Measurements from ENCODE around the gene PCSK2.

Gene PCSK2

GRCh38 chr20:17468073-17468840 lies 241.4 kb downstream of the PCSK2 start:
- H3K9me3 ChIP-seq (ENCODE audit: control insufficient read depth, low read length), result no peaks in the 10 kb centered on the region
- WGBS, 2 experiments, result 93 to 94% methylated on average over 24 of the region's 24 CpGs
- H3K27me3 ChIP-seq (ENCODE audit: control insufficient read depth, insufficient read depth, low read length, poor library complexity, severe bottlenecking), result no peaks in the 10 kb centered on the region
- H3K36me3 ChIP-seq (ENCODE audit: control insufficient read depth, insufficient read depth, low read length), result no peaks in the 10 kb centered on the region
- no peaks in the 10 kb centered on the region for H3K4me1 ChIP-seq (ENCODE audit: control insufficient read depth, insufficient read depth, low read length)
- H3K4me3 ChIP-seq (ENCODE audit: insufficient read depth, low read depth, low read length), result no peak overlapping the region
- H3K27ac ChIP-seq (ENCODE audit: insufficient read depth, low read depth, low read length, poor library complexity, severe bottlenecking), result no peak overlapping the region

GRCh38 chr20:17469246-17470030 lies 242.6 kb downstream of the PCSK2 start:
- H3K9me3 ChIP-seq (ENCODE audit: control insufficient read depth, low read length), result no peaks in the 10 kb centered on the region
- no peaks in the 10 kb centered on the region for H3K36me3 ChIP-seq (ENCODE audit: control insufficient read depth, insufficient read depth, low read length)
- no peak overlapping the region for H3K4me3 ChIP-seq (ENCODE audit: insufficient read depth, low read depth, low read length)
- no peaks in the 10 kb centered on the region for H3K4me1 ChIP-seq (ENCODE audit: control insufficient read depth, insufficient read depth, low read length)
- no peak overlapping the region for H3K27ac ChIP-seq (ENCODE audit: insufficient read depth, low read depth, low read length, poor library complexity, severe bottlenecking)
- H3K27me3 ChIP-seq (ENCODE audit: control insufficient read depth, insufficient read depth, low read length, poor library complexity, severe bottlenecking), result no peaks in the 10 kb centered on the region
- 94 to 99% methylated on average over 7 of the region's 7 CpGs for WGBS, 2 experiments

DNA sequence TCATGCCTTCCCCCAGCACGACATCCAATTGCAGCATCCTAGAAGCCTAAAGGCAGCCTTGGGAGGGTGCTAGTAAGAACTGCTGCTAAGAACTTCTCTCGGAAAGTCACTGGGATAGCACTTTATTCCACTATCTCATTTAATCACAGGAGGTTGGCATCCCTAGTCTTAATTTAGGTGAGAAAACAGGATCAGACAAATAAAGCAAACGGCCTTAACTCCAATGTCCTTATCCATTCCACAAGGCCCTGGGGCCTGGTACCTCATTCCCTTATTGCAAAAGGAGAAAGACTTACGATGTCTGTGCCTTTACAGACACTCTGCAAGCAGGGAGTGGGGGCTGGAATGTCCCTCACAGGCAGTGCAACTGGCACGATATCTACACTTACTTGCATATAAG lies 243.7 kb downstream of the PCSK2 start:
- WGBS, 2 experiments, result 93 to 96% methylated on average over 5 of the region's 5 CpGs
- Histone ChIP-seq H3K9me3 (ENCODE audit: control insufficient read depth, low read length) (no peaks in the 10 kb centered on the region), H3K36me3 (ENCODE audit: control insufficient read depth, insufficient read depth, low read length) (no peaks in the 10 kb centered on the region), H3K27ac (ENCODE audit: insufficient read depth, low read depth, low read length, poor library complexity, severe bottlenecking) (no peak overlapping the region), H3K4me3 (ENCODE audit: insufficient read depth, low read depth, low read length) (no peak overlapping the region), H3K27me3 (ENCODE audit: control insufficient read depth, insufficient read depth, low read length, poor library complexity, severe bottlenecking) (no peaks in the 10 kb centered on the region), H3K4me1 (ENCODE audit: control insufficient read depth, insufficient read depth, low read length) (no peaks in the 10 kb centered on the region)

GRCh38 chr20:17470973-17471372 lies 244.1 kb downstream of the PCSK2 start:
- Histone ChIP-seq H3K27ac (ENCODE audit: insufficient read depth, low read depth, low read length, poor library complexity, severe bottlenecking) (no peak overlapping the region), H3K9me3 (ENCODE audit: control insufficient read depth, low read length) (no peaks in the 10 kb centered on the region), H3K4me1 (ENCODE audit: control insufficient read depth, insufficient read depth, low read length) (no peaks in the 10 kb centered on the region), H3K4me3 (ENCODE audit: insufficient read depth, low read depth, low read length) (no peak overlapping the region), H3K27me3 (ENCODE audit: control insufficient read depth, insufficient read depth, low read length, poor library complexity, severe bottlenecking) (no peaks in the 10 kb centered on the region), H3K36me3 (ENCODE audit: control insufficient read depth, insufficient read depth, low read length) (no peaks in the 10 kb centered on the region)
- WGBS, 2 experiments, result 93 to 96% methylated on average over 9 of the region's 9 CpGs

DNA sequence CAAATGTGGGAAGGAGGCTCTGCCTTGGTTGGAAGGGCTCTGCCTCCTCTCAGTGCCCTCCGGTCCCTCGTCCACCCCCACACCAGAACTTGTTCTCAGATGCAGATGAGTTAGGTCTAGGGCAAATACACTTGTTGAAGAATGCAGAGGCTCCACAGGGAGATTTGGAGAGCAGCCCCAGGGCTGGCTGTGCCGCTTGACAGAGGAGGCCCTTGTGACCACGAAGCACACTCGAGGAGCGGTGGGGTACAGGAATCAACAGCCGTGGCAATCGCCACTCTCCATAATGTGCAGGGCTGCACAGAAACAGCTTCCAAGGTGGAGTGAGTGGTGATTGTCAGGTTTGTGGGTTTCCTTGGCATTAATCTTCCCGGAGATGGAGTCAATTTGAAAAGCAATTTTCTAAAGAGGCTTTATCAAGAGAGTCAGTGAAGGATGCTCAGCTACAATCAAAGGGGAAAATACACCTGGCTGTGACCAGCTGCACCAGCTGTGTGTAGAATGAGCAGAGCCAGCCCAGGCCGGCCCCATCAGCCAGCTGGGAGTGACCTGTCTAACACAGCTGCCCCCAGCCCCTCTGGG lies 244.9 kb downstream of the PCSK2 start:
- no peaks in the 10 kb centered on the region for H3K27me3 ChIP-seq (ENCODE audit: control insufficient read depth, insufficient read depth, low read length, poor library complexity, severe bottlenecking)
- H3K27ac ChIP-seq (ENCODE audit: insufficient read depth, low read depth, low read length, poor library complexity, severe bottlenecking), result no peak overlapping the region
- no peak overlapping the region for H3K4me3 ChIP-seq (ENCODE audit: insufficient read depth, low read depth, low read length)
- H3K9me3 ChIP-seq (ENCODE audit: control insufficient read depth, low read length), result no peaks in the 10 kb centered on the region
- H3K36me3 ChIP-seq (ENCODE audit: control insufficient read depth, insufficient read depth, low read length), result no peaks in the 10 kb centered on the region
- 88 to 92% methylated on average over 10 of the region's 10 CpGs for whole genome bisulfite sequencing, 2 experiments
- H3K4me1 ChIP-seq (ENCODE audit: control insufficient read depth, insufficient read depth, low read length), result no peaks in the 10 kb centered on the region

GRCh38 chr20:17473659-17474058 lies 246.8 kb downstream of the PCSK2 start:
- Histone ChIP-seq H3K27ac (ENCODE audit: insufficient read depth, low read depth, low read length, poor library complexity, severe bottlenecking) (no peak overlapping the region), H3K27me3 (ENCODE audit: control insufficient read depth, insufficient read depth, low read length, poor library complexity, severe bottlenecking) (no peaks in the 10 kb centered on the region), H3K9me3 (ENCODE audit: control insufficient read depth, low read length) (no peaks in the 10 kb centered on the region), H3K4me1 (ENCODE audit: control insufficient read depth, insufficient read depth, low read length) (no peaks in the 10 kb centered on the region), H3K4me3 (ENCODE audit: insufficient read depth, low read depth, low read length) (no peak overlapping the region), H3K36me3 (ENCODE audit: control insufficient read depth, insufficient read depth, low read length) (no peaks in the 10 kb centered on the region)
- 94% methylated on average over 6 of the region's 6 CpGs for WGBS, 2 experiments

GRCh38 chr20:17479063-17479657 lies 252.3 kb downstream of the PCSK2 start:
- Histone ChIP-seq H3K27ac (ENCODE audit: insufficient read depth, low read depth, low read length, poor library complexity, severe bottlenecking) (no peak overlapping the region), H3K9me3 (ENCODE audit: control insufficient read depth, low read length) (no peaks in the 10 kb centered on the region), H3K4me3 (ENCODE audit: insufficient read depth, low read depth, low read length) (no peak overlapping the region), H3K36me3 (ENCODE audit: control insufficient read depth, insufficient read depth, low read length) (no peaks in the 10 kb centered on the region), H3K4me1 (ENCODE audit: control insufficient read depth, insufficient read depth, low read length) (no peaks in the 10 kb centered on the region), H3K27me3 (ENCODE audit: control insufficient read depth, insufficient read depth, low read length, poor library complexity, severe bottlenecking) (no peaks in the 10 kb centered on the region)
- WGBS, 2 experiments, result 91 to 93% methylated on average over 22 to 23 of the region's 23 CpGs

DNA sequence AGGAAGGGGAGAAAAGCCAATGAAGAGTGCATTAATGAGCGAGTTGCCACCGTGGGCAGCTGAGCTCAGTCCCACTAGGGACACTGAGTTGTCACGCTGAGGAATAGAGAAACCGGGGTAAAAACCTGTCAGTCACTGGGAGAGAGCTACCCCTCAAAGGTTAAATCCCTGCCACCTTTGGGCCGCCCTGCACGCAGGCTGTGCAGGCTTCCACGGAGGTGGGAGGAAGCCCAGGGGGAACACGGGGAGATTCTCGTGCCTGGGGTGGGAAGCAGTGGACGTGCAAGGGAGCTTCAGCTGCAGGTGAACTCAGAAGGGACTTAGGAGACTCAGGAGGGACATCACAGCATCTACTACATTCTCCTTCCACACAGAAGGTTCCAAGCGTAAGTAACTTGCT lies 253.9 kb downstream of the PCSK2 start:
- no peaks in the 10 kb centered on the region for H3K4me1 ChIP-seq (ENCODE audit: control insufficient read depth, insufficient read depth, low read length)
- 90 to 92% methylated on average over 11 of the region's 11 CpGs for WGBS, 2 experiments
- no peaks in the 10 kb centered on the region for H3K9me3 ChIP-seq (ENCODE audit: control insufficient read depth, low read length)
- no peak overlapping the region for H3K27ac ChIP-seq (ENCODE audit: insufficient read depth, low read depth, low read length, poor library complexity, severe bottlenecking)
- H3K36me3 ChIP-seq (ENCODE audit: control insufficient read depth, insufficient read depth, low read length), result no peaks in the 10 kb centered on the region
- H3K27me3 ChIP-seq (ENCODE audit: control insufficient read depth, insufficient read depth, low read length, poor library complexity, severe bottlenecking), result no peaks in the 10 kb centered on the region
- H3K4me3 ChIP-seq (ENCODE audit: insufficient read depth, low read depth, low read length), result no peak overlapping the region

- no peaks in the 10 kb centered on the region for H3K9me3 ChIP-seq (ENCODE audit: control insufficient read depth, low read length)
These were observed 254.8 kb downstream of the PCSK2 start for GRCh38 chr20:17481661-17482060.

DNA sequence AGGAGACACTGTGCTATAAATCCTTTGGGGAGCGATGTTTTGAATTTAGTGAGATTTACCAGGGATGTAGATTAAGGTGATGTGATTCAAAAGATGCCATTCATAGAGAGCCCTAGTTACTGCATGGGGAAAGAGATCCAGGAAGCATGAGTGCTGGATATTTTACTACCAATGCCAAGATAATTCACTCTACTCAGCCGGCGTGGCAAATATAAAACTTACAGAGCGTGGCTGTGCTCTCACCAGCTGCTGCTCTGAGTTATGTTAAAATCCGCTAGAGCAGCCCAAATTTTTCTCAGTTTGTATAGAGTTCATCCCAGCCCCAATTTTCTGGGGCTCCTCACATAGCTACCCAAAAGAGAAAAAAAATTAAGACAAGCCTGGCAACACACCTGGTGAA lies 255.7 kb downstream of the PCSK2 start:
- H3K27ac ChIP-seq (ENCODE audit: insufficient read depth, low read depth, low read length, poor library complexity, severe bottlenecking), result no peak overlapping the region
- 91 to 93% methylated on average over 5 of the region's 5 CpGs for WGBS, 2 experiments
- no peak overlapping the region for H3K4me3 ChIP-seq (ENCODE audit: insufficient read depth, low read depth, low read length)
- H3K27me3 ChIP-seq (ENCODE audit: control insufficient read depth, insufficient read depth, low read length, poor library complexity, severe bottlenecking), result no peaks in the 10 kb centered on the region
- H3K9me3 ChIP-seq (ENCODE audit: control insufficient read depth, low read length), result no peaks in the 10 kb centered on the region
- no peaks in the 10 kb centered on the region for H3K4me1 ChIP-seq (ENCODE audit: control insufficient read depth, insufficient read depth, low read length)
- H3K36me3 ChIP-seq (ENCODE audit: control insufficient read depth, insufficient read depth, low read length), result no peaks in the 10 kb centered on the region

More at GRCh38 chr20:17481661-17482060, 254.8 kb downstream of the PCSK2 start:
- H3K36me3 ChIP-seq (ENCODE audit: control insufficient read depth, insufficient read depth, low read length), result no peaks in the 10 kb centered on the region
- WGBS, 2 experiments, result 95 to 96% methylated on average over 16 of the region's 16 CpGs
- H3K4me3 ChIP-seq (ENCODE audit: insufficient read depth, low read depth, low read length), result no peak overlapping the region
- no peaks in the 10 kb centered on the region for H3K27me3 ChIP-seq (ENCODE audit: control insufficient read depth, insufficient read depth, low read length, poor library complexity, severe bottlenecking)
- no peaks in the 10 kb centered on the region for H3K4me1 ChIP-seq (ENCODE audit: control insufficient read depth, insufficient read depth, low read length)
- no peak overlapping the region for H3K27ac ChIP-seq (ENCODE audit: insufficient read depth, low read depth, low read length, poor library complexity, severe bottlenecking)
